H9 (cell line): ENCODE data around the gene CATSPERB. TPM values are rescaled to one million over a fixed set of nuclear protein-coding genes. Genes with fewer than 3 reads are reported as not detected.

Experiments used
- DNase-seq: peaks from one replicate; pipeline ENCODE4 v3.0.0-alpha.2; 2017
- H2AFZ ChIP-seq: one replicate; pipeline ENCODE4 v1.6.1; 2013; ENCODE audit warnings: mild to moderate bottlenecking, low read length, control low read depth, moderate library complexity
- H2AK5ac ChIP-seq: 2 replicates; pipeline ENCODE4 v1.6.1; 2013; ENCODE audit warnings: low read length, control low read depth, mixed read lengths; ENCODE audit not compliant: insufficient read length
- H2BK120ac ChIP-seq: one replicate; pipeline ENCODE4 v1.6.1; 2013; ENCODE audit warnings: low read depth, mild to moderate bottlenecking, low read length, control low read depth, inconsistent platforms; ENCODE audit not compliant: poor library complexity, severe bottlenecking
- H2BK12ac ChIP-seq: 2 replicates; pipeline ENCODE4 v1.6.1; 2013; ENCODE audit warnings: low read length, control low read depth, mixed read lengths, low read depth; ENCODE audit not compliant: insufficient read length
- H2BK15ac ChIP-seq: 2 replicates; pipeline ENCODE4 v1.6.1; 2013; ENCODE audit warnings: low read depth, low read length, control low read depth
- H2BK20ac ChIP-seq: one replicate; pipeline ENCODE4 v1.6.1; 2013; ENCODE audit warnings: low read depth, mild to moderate bottlenecking, low read length, control low read depth, inconsistent platforms; ENCODE audit not compliant: poor library complexity, severe bottlenecking
- H2BK5ac ChIP-seq: 2 replicates; pipeline ENCODE4 v1.6.1; 2013; ENCODE audit warnings: low read length, control low read depth, mixed read lengths; ENCODE audit not compliant: insufficient read length
- H3K14ac ChIP-seq: 2 replicates; pipeline ENCODE4 v1.6.1; 2013; ENCODE audit warnings: low read length, control low read depth; ENCODE audit not compliant: insufficient read depth
- H3K18ac ChIP-seq: 2 replicates; pipeline ENCODE4 v1.6.1; 2013; ENCODE audit warnings: low read depth, mild to moderate bottlenecking, mixed read lengths, low read length, control low read depth; ENCODE audit not compliant: insufficient read length
- H3K23ac ChIP-seq: 2 replicates; pipeline ENCODE4 v1.6.1; 2013; ENCODE audit warnings: low read length, control low read depth, mixed read lengths, low read depth; ENCODE audit not compliant: insufficient read length
- H3K23me2 ChIP-seq: 2 replicates; pipeline ENCODE4 v1.6.1; 2013; ENCODE audit warnings: low read depth, mild to moderate bottlenecking, mixed read lengths, low read length, control low read depth; ENCODE audit not compliant: insufficient read length, poor library complexity, severe bottlenecking
- H3K27ac ChIP-seq: 2 replicates; pipeline ENCODE4 v1.5.1; 2013; ENCODE audit warnings: low read length, control low read depth, mixed read lengths, low read depth; ENCODE audit not compliant: insufficient read length
- H3K27me3 ChIP-seq: 2 replicates; pipeline ENCODE4 v1.6.1; 2013; ENCODE audit warnings: low read length, control low read depth, inconsistent platforms; ENCODE audit not compliant: insufficient read depth
- H3K4ac ChIP-seq: 2 replicates; pipeline ENCODE4 v1.6.1; 2013; ENCODE audit warnings: low read depth, mild to moderate bottlenecking, control low read depth, inconsistent platforms, low read length, moderate library complexity
- H3K4me1 ChIP-seq: 2 replicates; pipeline ENCODE4 v1.6.1; 2013; ENCODE audit warnings: low read length, control low read depth, inconsistent platforms; ENCODE audit not compliant: insufficient read depth
- H3K4me2 ChIP-seq: 2 replicates; pipeline ENCODE4 v1.6.1; 2013; ENCODE audit warnings: low read length, control low read depth, mixed read lengths; ENCODE audit not compliant: insufficient read length, insufficient read depth
- H3K56ac ChIP-seq: 2 replicates; pipeline ENCODE4 v1.6.1; 2013; ENCODE audit warnings: low read depth, mild to moderate bottlenecking, mixed read lengths, low read length, control low read depth; ENCODE audit not compliant: insufficient read length
- H3K79me1 ChIP-seq: 2 replicates; pipeline ENCODE4 v1.6.1; 2013; ENCODE audit warnings: low read depth, mild to moderate bottlenecking, moderate library complexity, low read length, control low read depth, inconsistent platforms; ENCODE audit not compliant: insufficient read depth, poor library complexity, severe bottlenecking
- H3K79me2 ChIP-seq: 2 replicates; pipeline ENCODE4 v1.6.1; 2013; ENCODE audit warnings: low read length, control low read depth, inconsistent platforms; ENCODE audit not compliant: insufficient read depth
- H3K9ac ChIP-seq: 2 replicates; pipeline ENCODE4 v1.6.1; 2013; ENCODE audit warnings: low read length, control low read depth, mixed read lengths; ENCODE audit not compliant: insufficient read length; ENCODE audit errors: extremely low read depth
- H3K9me3 ChIP-seq: one replicate; pipeline ENCODE4 v1.6.1; 2013; ENCODE audit warnings: low read depth, low read length, inconsistent platforms; ENCODE audit not compliant: control insufficient read depth
- H3T11ph ChIP-seq: one replicate; pipeline ENCODE4 v1.6.1; 2013; ENCODE audit warnings: mild to moderate bottlenecking, low read length, control low read depth, inconsistent platforms
- H4K20me1 ChIP-seq: one replicate; pipeline ENCODE4 v1.6.1; 2013; ENCODE audit not compliant: control insufficient read depth, insufficient read length, insufficient read depth
- H4K5ac ChIP-seq: 2 replicates; pipeline ENCODE4 v1.6.1; 2013; ENCODE audit warnings: low read depth, mild to moderate bottlenecking, mixed read lengths, low read length, control low read depth; ENCODE audit not compliant: insufficient read length
- H4K8ac ChIP-seq: replicated peaks from 2 replicates; pipeline ENCODE4 v1.6.1; 2013; ENCODE audit warnings: low read length, control low read depth, mixed read lengths, low read depth; ENCODE audit not compliant: insufficient read length
- H4K91ac ChIP-seq: 2 replicates; pipeline ENCODE4 v1.6.1; 2013; ENCODE audit warnings: low read depth, mild to moderate bottlenecking, moderate library complexity, mixed read lengths, low read length, control low read depth; ENCODE audit not compliant: insufficient read length
- H3K27ac Mint-ChIP-seq, 3 experiments: 2 replicates in 2 of 3; 3 replicates in 1 of 3; pipeline ENCODE4 v1.8.0; 2020 to 2021; ENCODE audit warnings: mixed read lengths in 3 of 3, mild to moderate bottlenecking in 1 of 3, moderate library complexity in 1 of 3
- H3K27me3 Mint-ChIP-seq: 2 replicates; pipeline ENCODE4 v1.8.0; 2021; ENCODE audit warnings: low read depth, mild to moderate bottlenecking, moderate library complexity, mixed read lengths
- H3K36me3 Mint-ChIP-seq, 3 experiments: 2 replicates in 2 of 3; 3 replicates in 1 of 3; pipeline ENCODE4 v1.8.0; 2020 to 2021; ENCODE audit warnings: low read depth in 3 of 3, mixed read lengths in 3 of 3; ENCODE audit not compliant: insufficient read depth in 1 of 3
- H3K4me1 Mint-ChIP-seq, 2 experiments: 2 replicates each; pipeline ENCODE4 v1.8.0; 2020; ENCODE audit warnings: mixed read lengths in 2 of 2
- H3K4me3 Mint-ChIP-seq, 2 experiments: 2 replicates in 1 of 2; 3 replicates in 1 of 2; pipeline ENCODE4 v1.8.0; 2020 to 2021; ENCODE audit warnings: mild to moderate bottlenecking in 2 of 2, mixed read lengths in 2 of 2, moderate library complexity in 1 of 2
- H3K9me3 Mint-ChIP-seq, 2 experiments: 2 replicates in 1 of 2; 3 replicates in 1 of 2; pipeline ENCODE4 v1.8.0; 2020; ENCODE audit warnings: mild to moderate bottlenecking in 2 of 2, mixed read lengths in 2 of 2, moderate library complexity in 1 of 2
- total RNA-seq: library from RNA; stranded (reverse); gene quantifications from 2 replicates; pipeline ENCODE4 v1.2.1, GENCODE V29; 2021
- TF ChIP-seq, protein P1 (sequence below): fragments of 200-600 bp; sonication (generic); conservative IDR thresholded peaks from 3 replicates; pipeline ENCODE4 v1.8.0; 2021; ENCODE audit warnings: antibody characterized with exemption, mild to moderate bottlenecking

The CATSPERB gene
- total RNA-seq, 1 experiment from 2014 or later = 0.48 TPM

DNA sequence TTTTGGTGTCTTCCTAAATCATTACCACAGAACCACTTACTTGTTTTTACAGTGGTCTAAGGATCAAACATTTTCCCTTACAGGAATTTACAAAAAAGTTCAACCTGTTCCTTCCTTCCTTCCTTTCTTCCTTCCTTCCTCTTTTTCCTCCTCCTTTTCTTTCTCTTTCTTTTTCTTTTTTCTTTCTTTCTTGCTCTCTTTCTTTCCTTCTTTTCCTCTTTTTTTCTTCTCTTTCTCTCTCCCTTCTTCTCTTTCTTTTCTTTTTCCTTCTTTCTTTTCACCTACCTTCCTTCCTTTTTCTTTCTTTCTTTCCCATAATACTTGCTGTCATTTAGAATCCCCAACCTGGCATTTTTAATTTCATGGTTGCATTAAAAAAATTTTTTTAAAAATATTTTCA is 162.6 kb downstream of the CATSPERB start:
- H3K9ac ChIP-seq = no peak overlapping the region
- H3K56ac ChIP-seq = no peak overlapping the region
- no peak overlapping the region for H3K23ac ChIP-seq
- H3K4me2 ChIP-seq = no peak overlapping the region
- H3K27me3 Mint-ChIP-seq = peaks cover 97% of the 10 kb centered on the region
- no peaks in the 10 kb centered on the region for H4K20me1 ChIP-seq
- no peak overlapping the region for H3T11ph ChIP-seq
- H4K8ac ChIP-seq = no peak overlapping the region
- TF ChIP-seq, protein P1, sequence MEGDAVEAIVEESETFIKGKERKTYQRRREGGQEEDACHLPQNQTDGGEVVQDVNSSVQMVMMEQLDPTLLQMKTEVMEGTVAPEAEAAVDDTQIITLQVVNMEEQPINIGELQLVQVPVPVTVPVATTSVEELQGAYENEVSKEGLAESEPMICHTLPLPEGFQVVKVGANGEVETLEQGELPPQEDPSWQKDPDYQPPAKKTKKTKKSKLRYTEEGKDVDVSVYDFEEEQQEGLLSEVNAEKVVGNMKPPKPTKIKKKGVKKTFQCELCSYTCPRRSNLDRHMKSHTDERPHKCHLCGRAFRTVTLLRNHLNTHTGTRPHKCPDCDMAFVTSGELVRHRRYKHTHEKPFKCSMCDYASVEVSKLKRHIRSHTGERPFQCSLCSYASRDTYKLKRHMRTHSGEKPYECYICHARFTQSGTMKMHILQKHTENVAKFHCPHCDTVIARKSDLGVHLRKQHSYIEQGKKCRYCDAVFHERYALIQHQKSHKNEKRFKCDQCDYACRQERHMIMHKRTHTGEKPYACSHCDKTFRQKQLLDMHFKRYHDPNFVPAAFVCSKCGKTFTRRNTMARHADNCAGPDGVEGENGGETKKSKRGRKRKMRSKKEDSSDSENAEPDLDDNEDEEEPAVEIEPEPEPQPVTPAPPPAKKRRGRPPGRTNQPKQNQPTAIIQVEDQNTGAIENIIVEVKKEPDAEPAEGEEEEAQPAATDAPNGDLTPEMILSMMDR = no peak
- no peak overlapping the region for H3K27ac ChIP-seq
- H3K4me1 Mint-ChIP-seq = peaks cover 6 to 8% of the 10 kb centered on the region in 2 experiments
- peaks cover 2% of the 10 kb centered on the region for H3K23me2 ChIP-seq
- H3K27ac Mint-ChIP-seq = no peak overlapping the region
- no peaks in the 10 kb centered on the region for H3K9me3 ChIP-seq
- H2BK5ac ChIP-seq = no peak overlapping the region
- peaks cover 11% of the 10 kb centered on the region; the same call in 1 of the 2 replicates for H3K27me3 ChIP-seq
- no peak overlapping the region for H2BK120ac ChIP-seq
- H3K4ac ChIP-seq = no peak overlapping the region
- H2AK5ac ChIP-seq = no peak overlapping the region
- no peak overlapping the region for H4K5ac ChIP-seq
- H3K9me3 Mint-ChIP-seq = peaks cover 14 to 20% of the 10 kb centered on the region in 2 experiments; a peak in 4 of 5 replicates
- H3K79me1 ChIP-seq = no peaks in the 10 kb centered on the region
- H3K36me3 Mint-ChIP-seq = peaks cover 0 to 4% (median 0%) of the 10 kb centered on the region in 3 experiments; a peak in 1 of 7 replicates
- no peak overlapping the region for H3K18ac ChIP-seq
- DNase-seq = no peak
- no peak overlapping the region for H2BK12ac ChIP-seq
- no peak overlapping the region for H2BK15ac ChIP-seq
- no peak overlapping the region for H4K91ac ChIP-seq
- H3K4me1 ChIP-seq = no peaks in the 10 kb centered on the region
- no peak overlapping the region for H2BK20ac ChIP-seq
- no peak overlapping the region for H3K14ac ChIP-seq
- H3K4me3 Mint-ChIP-seq = no peak overlapping the region
- H3K79me2 ChIP-seq = no peaks in the 10 kb centered on the region
- H2AFZ ChIP-seq = no peak overlapping the region
